Measurements from ENCODE around the gene LHFPL3. TPM values are rescaled to one million over a fixed set of nuclear protein-coding genes. Genes with fewer than 3 reads are reported as not detected.
A peak's percentile ranks its signal among the peaks of the same experiment; 100 is the strongest.

LHFPL3 gene
- total RNA-seq, 6 experiments from 2014 or later = not detected

GRCh38 chr7:104371980-104372357, 43.6 kb downstream of the LHFPL3 start:
- no peaks in the 10 kb centered on the region for H3K27me3 ChIP-seq
- no peak overlapping the region for H3K4me3 ChIP-seq
- no peaks in the 10 kb centered on the region for H3K9me3 ChIP-seq
- TF ChIP-seq, protein P1, sequence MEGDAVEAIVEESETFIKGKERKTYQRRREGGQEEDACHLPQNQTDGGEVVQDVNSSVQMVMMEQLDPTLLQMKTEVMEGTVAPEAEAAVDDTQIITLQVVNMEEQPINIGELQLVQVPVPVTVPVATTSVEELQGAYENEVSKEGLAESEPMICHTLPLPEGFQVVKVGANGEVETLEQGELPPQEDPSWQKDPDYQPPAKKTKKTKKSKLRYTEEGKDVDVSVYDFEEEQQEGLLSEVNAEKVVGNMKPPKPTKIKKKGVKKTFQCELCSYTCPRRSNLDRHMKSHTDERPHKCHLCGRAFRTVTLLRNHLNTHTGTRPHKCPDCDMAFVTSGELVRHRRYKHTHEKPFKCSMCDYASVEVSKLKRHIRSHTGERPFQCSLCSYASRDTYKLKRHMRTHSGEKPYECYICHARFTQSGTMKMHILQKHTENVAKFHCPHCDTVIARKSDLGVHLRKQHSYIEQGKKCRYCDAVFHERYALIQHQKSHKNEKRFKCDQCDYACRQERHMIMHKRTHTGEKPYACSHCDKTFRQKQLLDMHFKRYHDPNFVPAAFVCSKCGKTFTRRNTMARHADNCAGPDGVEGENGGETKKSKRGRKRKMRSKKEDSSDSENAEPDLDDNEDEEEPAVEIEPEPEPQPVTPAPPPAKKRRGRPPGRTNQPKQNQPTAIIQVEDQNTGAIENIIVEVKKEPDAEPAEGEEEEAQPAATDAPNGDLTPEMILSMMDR (IDR thresholded peaks at IDR 0.05) = no peak
- no peak for TF ChIP-seq POLR2A (IDR thresholded peaks at IDR 0.05)
- intact Hi-C loops (cut with DNase I) = no loop called here
- 59% methylated on average over 5 of the region's 5 CpGs for whole genome bisulfite sequencing (ENCODE audit: insufficient coverage, low coverage, low lambda C conversion rate, missing lambda C conversion rate)
- ATAC-seq (no peak), DNase-seq (no peak)
- no peaks in the 10 kb centered on the region for H3K36me3 ChIP-seq
- H3K4me1 ChIP-seq = no peaks in the 10 kb centered on the region
- no peak overlapping the region for H3K27ac ChIP-seq

GRCh38 chr7:104382616-104383015, 54.2 kb downstream of the LHFPL3 start:
- H3K4me1 ChIP-seq = no peaks in the 10 kb centered on the region
- TF ChIP-seq, protein P1 (IDR thresholded peaks at IDR 0.05) = no peak
- TF ChIP-seq POLR2A (IDR thresholded peaks at IDR 0.05) = no peak
- no peaks in the 10 kb centered on the region for H3K27me3 ChIP-seq
- H3K4me3 ChIP-seq = no peak overlapping the region
- ATAC-seq (no peak), DNase-seq (no peak)
- H3K36me3 ChIP-seq = no peaks in the 10 kb centered on the region
- H3K27ac ChIP-seq = no peak overlapping the region
- no peaks in the 10 kb centered on the region for H3K9me3 ChIP-seq
- intact Hi-C loops (cut with DNase I) = no loop called here
- WGBS (ENCODE audit: insufficient coverage, low coverage, low lambda C conversion rate, missing lambda C conversion rate) = 68% methylated on average over 4 of the region's 4 CpGs

DNA sequence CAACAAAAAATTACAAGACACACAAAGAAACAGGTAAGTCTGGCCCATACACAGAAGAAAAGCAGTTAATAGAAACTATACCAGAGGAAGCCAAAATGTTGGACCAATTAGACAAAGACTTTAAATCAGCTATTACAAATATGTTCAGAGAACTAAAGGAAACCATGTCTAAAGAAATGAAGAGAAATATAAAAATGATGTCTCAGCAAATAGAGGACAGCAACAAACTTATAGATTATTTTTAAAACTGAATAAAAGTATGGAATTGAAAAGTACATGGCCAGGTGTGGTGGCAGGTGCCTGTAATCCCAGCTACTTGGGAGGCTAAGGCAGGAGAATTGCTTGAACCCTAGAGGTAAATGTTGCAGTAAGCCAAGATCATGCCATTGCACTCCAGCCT, 58.5 kb downstream of the LHFPL3 start:
- no peak overlapping the region for H3K27ac ChIP-seq
- intact Hi-C loops (cut with DNase I) = no loop called here
- no peaks in the 10 kb centered on the region for H3K4me1 ChIP-seq

GRCh38 chr7:104388222-104388621, 59.8 kb downstream of the LHFPL3 start:
- intact Hi-C loops (cut with DNase I) = no loop called here
- DNase-seq (no peak), ATAC-seq (no peak)
- 42% methylated on average over 3 of the region's 3 CpGs for WGBS (ENCODE audit: insufficient coverage, low coverage, low lambda C conversion rate, missing lambda C conversion rate)
- Histone ChIP-seq H3K27me3 (no peaks in the 10 kb centered on the region), H3K4me3 (no peak overlapping the region), H3K4me1 (no peaks in the 10 kb centered on the region), H3K9me3 (no peaks in the 10 kb centered on the region), H3K36me3 (no peaks in the 10 kb centered on the region), H3K27ac (no peak overlapping the region)
- TF ChIP-seq POLR2A (IDR thresholded peaks at IDR 0.05) = no peak
- TF ChIP-seq, protein P1 (IDR thresholded peaks at IDR 0.05) = no peak

More for the DNA sequence above, 58.5 kb downstream of the LHFPL3 start:
- Histone ChIP-seq H3K27me3 (no peaks in the 10 kb centered on the region), H3K36me3 (no peaks in the 10 kb centered on the region), H3K9me3 (no peaks in the 10 kb centered on the region), H3K4me3 (no peak overlapping the region)
- TF ChIP-seq, protein P1 (IDR thresholded peaks at IDR 0.05) = no peak
- no peak for ATAC-seq
- DNase-seq = no peak

- H3K27ac ChIP-seq = no peak overlapping the region
- H3K27me3 ChIP-seq = no peaks in the 10 kb centered on the region
- no peaks in the 10 kb centered on the region for H3K9me3 ChIP-seq
- intact Hi-C loops (cut with DNase I) = no loop called here
- ATAC-seq (peak in 1 of 4 donors; percentile 64), DNase-seq (no peak)
- no peak overlapping the region for H3K4me3 ChIP-seq
- no peaks in the 10 kb centered on the region for H3K4me1 ChIP-seq
- no peak for TF ChIP-seq POLR2A (IDR thresholded peaks at IDR 0.05)
- TF ChIP-seq, protein P1 (IDR thresholded peaks at IDR 0.05) = no peak
- H3K36me3 ChIP-seq = no peaks in the 10 kb centered on the region
These were observed 66.8 kb downstream of the LHFPL3 start for GRCh38 chr7:104395162-104395561.

All from right lobe of liver (tissue), 6 donors.